T-helper 17 cell (primary cell): ENCODE results near the gene KCNJ10. TPM values are rescaled to one million over a fixed set of nuclear protein-coding genes. Genes with fewer than 3 reads are reported as not detected.

Experiments
- ATAC-seq: fragments of 150-1000 bp; cut with Tn5 transposase; 2 replicates; pipeline ENCODE4 v1.10.0; 2021; ENCODE audit warnings: mild to moderate bottlenecking, moderate library complexity
- DNase-seq, 3 donors: peaks; one replicate each; pipeline versions ENCODE4 v3.0.0 to v3.0.0-alpha.2; 2020 to 2021
- H3K9me3 ChIP-seq: one replicate; pipeline ENCODE4 v1.7.0; 2013; ENCODE audit warnings: low read length, mild to moderate bottlenecking; ENCODE audit not compliant: control insufficient read depth, poor library complexity, severe bottlenecking
- H3K27ac Mint-ChIP-seq: one replicate; pipeline ENCODE4 v1.8.0; 2022; ENCODE audit warnings: mild to moderate bottlenecking, moderate library complexity, mixed read lengths
- H3K27me3 Mint-ChIP-seq: one replicate; pipeline ENCODE4 v1.8.0; 2022; ENCODE audit warnings: mixed read lengths
- H3K36me3 Mint-ChIP-seq: one replicate; pipeline ENCODE4 v1.8.0; 2022; ENCODE audit warnings: low read depth, mixed read lengths
- H3K4me1 Mint-ChIP-seq: one replicate; pipeline ENCODE4 v1.8.0; 2022; ENCODE audit warnings: mild to moderate bottlenecking, mixed read lengths
- H3K4me3 Mint-ChIP-seq: one replicate; pipeline ENCODE4 v1.8.0; 2022; ENCODE audit warnings: mild to moderate bottlenecking, moderate library complexity, mixed read lengths
- total RNA-seq, 4 donors: library from RNA in 2 of 4; stranded (reverse) in 2 of 4; gene quantifications; one replicate each; pipeline ENCODE4 v1.2.3 and lab custom pipeline; 2022 to 2026

Gene KCNJ10
- total RNA-seq, 2 donors from 2014 or later = not detected

- peaks cover 57% of the 10 kb centered on the region for H3K27me3 Mint-ChIP-seq
- H3K4me1 Mint-ChIP-seq = peaks cover 3% of the 10 kb centered on the region
- H3K4me3 Mint-ChIP-seq = no peak overlapping the region
- no peaks in the 10 kb centered on the region for H3K36me3 Mint-ChIP-seq
- ATAC-seq (no peak), DNase-seq (no peak)
- no peaks in the 10 kb centered on the region for H3K9me3 ChIP-seq
- no peak overlapping the region for H3K27ac Mint-ChIP-seq
These were observed 80.0 kb downstream of the KCNJ10 start for GRCh38 chr1:159990005-159990404.

- H3K27ac Mint-ChIP-seq = no peak overlapping the region
These were observed 80.4 kb downstream of the KCNJ10 start for GRCh38 chr1:159989581-159989980.

GRCh38 chr1:159988006-159988405 lies 82.0 kb downstream of the KCNJ10 start:
- H3K27me3 Mint-ChIP-seq = peaks cover 63% of the 10 kb centered on the region
- H3K27ac Mint-ChIP-seq = no peak overlapping the region
- DNase-seq (no peak), ATAC-seq (no peak)
- no peaks in the 10 kb centered on the region for H3K9me3 ChIP-seq
- no peaks in the 10 kb centered on the region for H3K36me3 Mint-ChIP-seq
- no peak overlapping the region for H3K4me3 Mint-ChIP-seq
- H3K4me1 Mint-ChIP-seq = peaks cover 3% of the 10 kb centered on the region

More at GRCh38 chr1:159989581-159989980, 80.4 kb downstream of the KCNJ10 start:
- H3K9me3 ChIP-seq = no peaks in the 10 kb centered on the region
- Mint-ChIP-seq H3K27me3 (peaks cover 56% of the 10 kb centered on the region), H3K4me3 (no peak overlapping the region), H3K36me3 (no peaks in the 10 kb centered on the region), H3K4me1 (peaks cover 3% of the 10 kb centered on the region)
- no peak for ATAC-seq
- DNase-seq = no peak

- peaks cover 2% of the 10 kb centered on the region for H3K36me3 Mint-ChIP-seq
- H3K27me3 Mint-ChIP-seq = peaks cover 62% of the 10 kb centered on the region
- DNase-seq = no peak
- H3K4me3 Mint-ChIP-seq = no peak overlapping the region
- H3K27ac Mint-ChIP-seq = no peak overlapping the region
- H3K4me1 Mint-ChIP-seq = peaks cover 3% of the 10 kb centered on the region
- no peaks in the 10 kb centered on the region for H3K9me3 ChIP-seq
- ATAC-seq = no peak
These were observed 82.8 kb downstream of the KCNJ10 start for GRCh38 chr1:159987186-159987585.

- Mint-ChIP-seq H3K4me1 (peaks cover 3% of the 10 kb centered on the region), H3K4me3 (no peak overlapping the region), H3K36me3 (peaks cover 6% of the 10 kb centered on the region), H3K27me3 (peaks cover 68% of the 10 kb centered on the region), H3K27ac (no peak overlapping the region)
- H3K9me3 ChIP-seq = no peaks in the 10 kb centered on the region
- no peak for ATAC-seq
- DNase-seq = no peak
These were observed 83.4 kb downstream of the KCNJ10 start for GRCh38 chr1:159986531-159986930.

- H3K27me3 Mint-ChIP-seq = peaks cover 70% of the 10 kb centered on the region
These were observed 83.9 kb downstream of the KCNJ10 start for GRCh38 chr1:159986093-159986492.

GRCh38 chr1:159985473-159985872 lies 84.5 kb downstream of the KCNJ10 start:
- H3K27ac Mint-ChIP-seq = no peak overlapping the region
- no peaks in the 10 kb centered on the region for H3K4me1 Mint-ChIP-seq
- no peaks in the 10 kb centered on the region for H3K9me3 ChIP-seq
- ATAC-seq (no peak), DNase-seq (no peak)
- H3K36me3 Mint-ChIP-seq = peaks cover 8% of the 10 kb centered on the region
- H3K4me3 Mint-ChIP-seq = no peak overlapping the region
- peaks cover 76% of the 10 kb centered on the region for H3K27me3 Mint-ChIP-seq

More at GRCh38 chr1:159986093-159986492, 83.9 kb downstream of the KCNJ10 start:
- Mint-ChIP-seq H3K4me3 (no peak overlapping the region), H3K36me3 (peaks cover 6% of the 10 kb centered on the region), H3K4me1 (no peaks in the 10 kb centered on the region), H3K27ac (no peak overlapping the region)
- ATAC-seq = no peak
- no peaks in the 10 kb centered on the region for H3K9me3 ChIP-seq
- no peak for DNase-seq

GRCh38 chr1:159983681-159984080 lies 86.3 kb downstream of the KCNJ10 start:
- no peak for ATAC-seq
- Mint-ChIP-seq H3K27ac (no peak overlapping the region), H3K4me3 (no peak overlapping the region), H3K36me3 (peaks cover 8% of the 10 kb centered on the region), H3K4me1 (peaks cover 2% of the 10 kb centered on the region), H3K27me3 (peaks cover 84% of the 10 kb centered on the region)
- no peak for DNase-seq
- H3K9me3 ChIP-seq = no peaks in the 10 kb centered on the region

GRCh38 chr1:159982280-159982679 lies 87.7 kb downstream of the KCNJ10 start:
- ATAC-seq = no peak
- Mint-ChIP-seq H3K27me3 (peaks cover 85% of the 10 kb centered on the region), H3K27ac (no peak overlapping the region), H3K36me3 (peaks cover 8% of the 10 kb centered on the region), H3K4me3 (no peak overlapping the region), H3K4me1 (peaks cover 2% of the 10 kb centered on the region)
- H3K9me3 ChIP-seq = no peaks in the 10 kb centered on the region
- no peak for DNase-seq

- Mint-ChIP-seq H3K27ac (no peak overlapping the region), H3K27me3 (peaks cover 77% of the 10 kb centered on the region), H3K36me3 (peaks cover 8% of the 10 kb centered on the region), H3K4me3 (no peak overlapping the region), H3K4me1 (peaks cover 6% of the 10 kb centered on the region)
- H3K9me3 ChIP-seq = no peaks in the 10 kb centered on the region
- no peak for DNase-seq
- ATAC-seq = no peak
These were observed 88.5 kb downstream of the KCNJ10 start for GRCh38 chr1:159981351-159982055.

- peaks cover 70% of the 10 kb centered on the region for H3K27me3 Mint-ChIP-seq
- peaks cover 6% of the 10 kb centered on the region for H3K4me1 Mint-ChIP-seq
- peaks cover 8% of the 10 kb centered on the region for H3K36me3 Mint-ChIP-seq
- no peak for ATAC-seq
- DNase-seq = no peak
- H3K27ac Mint-ChIP-seq = no peak overlapping the region
- no peaks in the 10 kb centered on the region for H3K9me3 ChIP-seq
- H3K4me3 Mint-ChIP-seq = no peak overlapping the region
These were observed 89.2 kb downstream of the KCNJ10 start for GRCh38 chr1:159980786-159981185.

- H3K27ac Mint-ChIP-seq = no peak overlapping the region
- ATAC-seq (no peak), DNase-seq (no peak)
- H3K9me3 ChIP-seq = no peaks in the 10 kb centered on the region
- H3K4me1 Mint-ChIP-seq = peaks cover 6% of the 10 kb centered on the region
- H3K27me3 Mint-ChIP-seq = peaks cover 63% of the 10 kb centered on the region
- peaks cover 8% of the 10 kb centered on the region for H3K36me3 Mint-ChIP-seq
- H3K4me3 Mint-ChIP-seq = no peak overlapping the region
These were observed 89.9 kb downstream of the KCNJ10 start for GRCh38 chr1:159980076-159980475.

GRCh38 chr1:159979257-159979656 lies 90.7 kb downstream of the KCNJ10 start:
- peaks cover 8% of the 10 kb centered on the region for H3K36me3 Mint-ChIP-seq
- peaks cover 59% of the 10 kb centered on the region for H3K27me3 Mint-ChIP-seq
- H3K4me3 Mint-ChIP-seq = no peak overlapping the region

GRCh38 chr1:159978107-159978398 lies 91.9 kb downstream of the KCNJ10 start:
- Mint-ChIP-seq H3K36me3 (peaks cover 8% of the 10 kb centered on the region), H3K4me1 (peaks cover 6% of the 10 kb centered on the region), H3K27me3 (peaks cover 47% of the 10 kb centered on the region), H3K27ac (no peak overlapping the region), H3K4me3 (no peak overlapping the region)
- H3K9me3 ChIP-seq = no peaks in the 10 kb centered on the region
- ATAC-seq (no peak), DNase-seq (no peak)

More at GRCh38 chr1:159979257-159979656, 90.7 kb downstream of the KCNJ10 start:
- Mint-ChIP-seq H3K4me1 (peaks cover 6% of the 10 kb centered on the region), H3K27ac (no peak overlapping the region)
- ATAC-seq = no peak
- no peaks in the 10 kb centered on the region for H3K9me3 ChIP-seq
- DNase-seq = no peak
